Measurements from ENCODE around the gene PARVG.

Gene PARVG

GRCh38 chr22:44195189-44195871, 14.6 kb downstream of the PARVG start:
- in situ Hi-C loops (cut with MboI; ENCODE audit: low sequenced_read_pairs), result no loop called here

GRCh38 chr22:44196241-44196640, 15.5 kb downstream of the PARVG start:
- in situ Hi-C loops (cut with MboI; ENCODE audit: low sequenced_read_pairs), result no loop called here

- in situ Hi-C loops (cut with MboI; ENCODE audit: low sequenced_read_pairs), result no loop called here
Observed at GRCh38 chr22:44196731-44197131, 16.0 kb downstream of the PARVG start.

- in situ Hi-C loops (cut with MboI; ENCODE audit: low sequenced_read_pairs), result no loop called here
Observed at GRCh38 chr22:44197271-44197670, 16.5 kb downstream of the PARVG start.

- in situ Hi-C loops (cut with MboI; ENCODE audit: low sequenced_read_pairs), result no loop called here
Observed at GRCh38 chr22:44199164-44199563, 18.4 kb downstream of the PARVG start.

- in situ Hi-C loops (cut with MboI; ENCODE audit: low sequenced_read_pairs), result no loop called here
Observed at GRCh38 chr22:44199866-44200265, 19.1 kb downstream of the PARVG start.

- in situ Hi-C loops (cut with MboI; ENCODE audit: low sequenced_read_pairs), result no loop called here
Observed at GRCh38 chr22:44200451-44200850, 19.7 kb downstream of the PARVG start.

- in situ Hi-C loops (cut with MboI; ENCODE audit: low sequenced_read_pairs), result no loop called here
Observed at GRCh38 chr22:44200855-44201550, 20.3 kb downstream of the PARVG start.

- in situ Hi-C loops (cut with MboI; ENCODE audit: low sequenced_read_pairs), result no loop called here
Observed at GRCh38 chr22:44201665-44202064, 20.9 kb downstream of the PARVG start.

- in situ Hi-C loops (cut with MboI; ENCODE audit: low sequenced_read_pairs), result no loop called here
Observed at GRCh38 chr22:44202261-44202789, 21.6 kb downstream of the PARVG start.

- in situ Hi-C loops (cut with MboI; ENCODE audit: low sequenced_read_pairs), result no loop called here
Observed at GRCh38 chr22:44203203-44203602, 22.5 kb downstream of the PARVG start.

- in situ Hi-C loops (cut with MboI; ENCODE audit: low sequenced_read_pairs), result no loop called here
Observed at GRCh38 chr22:44204739-44205515, 24.2 kb downstream of the PARVG start.

- in situ Hi-C loops (cut with MboI; ENCODE audit: low sequenced_read_pairs), result no loop called here
Observed at GRCh38 chr22:44205516-44206329, 25.0 kb downstream of the PARVG start.

GRCh38 chr22:44206330-44206645, 25.6 kb downstream of the PARVG start:
- in situ Hi-C loops (cut with MboI; ENCODE audit: low sequenced_read_pairs), result no loop called here

- in situ Hi-C loops (cut with MboI; ENCODE audit: low sequenced_read_pairs), result no loop called here
Observed at GRCh38 chr22:44206696-44207095, 26.0 kb downstream of the PARVG start.

GRCh38 chr22:44207173-44207980, 26.7 kb downstream of the PARVG start:
- in situ Hi-C loops (cut with MboI; ENCODE audit: low sequenced_read_pairs), result no loop called here

GRCh38 chr22:44207981-44208317, 27.2 kb downstream of the PARVG start:
- in situ Hi-C loops (cut with MboI; ENCODE audit: low sequenced_read_pairs), result no loop called here

GRCh38 chr22:44209343-44209742, 28.6 kb downstream of the PARVG start:
- in situ Hi-C loops (cut with MboI; ENCODE audit: low sequenced_read_pairs), result no loop called here

GRCh38 chr22:44210722-44211121, 30.0 kb downstream of the PARVG start:
- in situ Hi-C loops (cut with MboI; ENCODE audit: low sequenced_read_pairs), result no loop called here

GRCh38 chr22:44211256-44211945, 30.7 kb downstream of the PARVG start:
- in situ Hi-C loops (cut with MboI; ENCODE audit: low sequenced_read_pairs), result no loop called here
